Head of caudate nucleus (tissue), 42 donors: ENCODE measurements around the gene PLIN5.

Experiments used
- DNase-seq, 42 donors: peaks; one replicate each; pipeline versions ENCODE4 v3.0.0 to v3.0.0-alpha.2; 2020 to 2021; ENCODE audit warnings: mixed read lengths in 7 of 42
- intact Hi-C: fragments of 100-400 bp; cut with DNase I; formaldehyde crosslinking; loops from one replicate; pipeline ENCODE4 v1.15.0; 2022

Gene PLIN5, protein sequence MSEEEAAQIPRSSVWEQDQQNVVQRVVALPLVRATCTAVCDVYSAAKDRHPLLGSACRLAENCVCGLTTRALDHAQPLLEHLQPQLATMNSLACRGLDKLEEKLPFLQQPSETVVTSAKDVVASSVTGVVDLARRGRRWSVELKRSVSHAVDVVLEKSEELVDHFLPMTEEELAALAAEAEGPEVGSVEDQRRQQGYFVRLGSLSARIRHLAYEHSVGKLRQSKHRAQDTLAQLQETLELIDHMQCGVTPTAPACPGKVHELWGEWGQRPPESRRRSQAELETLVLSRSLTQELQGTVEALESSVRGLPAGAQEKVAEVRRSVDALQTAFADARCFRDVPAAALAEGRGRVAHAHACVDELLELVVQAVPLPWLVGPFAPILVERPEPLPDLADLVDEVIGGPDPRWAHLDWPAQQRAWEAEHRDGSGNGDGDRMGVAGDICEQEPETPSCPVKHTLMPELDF

GRCh38 chr19:4534836-4535658, at the start of gene PLIN5:
PLIN5 (minus strand) TSS chr19:4535224; CDS start chr19:4534074, 1,150 bp downstream.
- peak; percentile 44 to 84 (median 71) for DNase-seq
- intact Hi-C loops: no loop called here

DNA sequence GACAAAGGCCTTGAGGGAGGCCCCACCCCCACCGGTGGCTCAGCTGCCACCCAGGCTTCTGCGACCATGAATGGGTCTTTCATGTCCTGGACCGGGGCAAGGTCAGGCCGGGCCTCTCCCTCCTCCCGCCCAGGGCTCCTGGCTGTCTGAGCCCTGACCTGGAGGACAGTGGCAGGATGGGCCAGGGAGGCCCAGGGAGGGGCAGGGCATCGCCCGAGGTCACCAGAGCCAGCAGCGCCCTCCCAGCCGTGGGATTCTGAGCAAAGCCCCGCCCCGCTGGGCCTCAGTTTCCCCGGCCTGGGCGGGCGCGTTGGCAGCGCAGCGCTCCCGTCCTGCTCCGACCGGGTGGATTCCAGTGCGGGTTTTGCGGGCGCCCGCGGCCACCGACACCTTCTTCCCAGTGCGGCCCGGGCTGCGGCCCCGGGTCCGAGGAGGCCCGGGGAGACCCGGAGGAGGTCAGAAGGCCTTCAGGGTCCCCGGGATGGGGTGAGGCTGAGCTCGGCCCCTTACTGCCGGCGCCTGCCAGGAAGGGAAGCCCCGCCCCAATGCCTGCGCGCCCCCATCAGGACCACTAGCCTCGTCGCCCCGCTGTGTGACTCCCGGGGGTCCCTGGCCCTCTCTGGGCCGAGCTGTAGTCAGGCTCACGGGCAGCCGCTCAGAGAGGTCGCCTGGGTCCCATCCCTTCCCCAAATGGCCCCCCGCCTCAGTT, 49.1 kb upstream of the PLIN5 start:
- peak in 38 of 42 donors; percentile 14 to 78 (median 60) for DNase-seq
- intact Hi-C loops: no loop called here

DNA sequence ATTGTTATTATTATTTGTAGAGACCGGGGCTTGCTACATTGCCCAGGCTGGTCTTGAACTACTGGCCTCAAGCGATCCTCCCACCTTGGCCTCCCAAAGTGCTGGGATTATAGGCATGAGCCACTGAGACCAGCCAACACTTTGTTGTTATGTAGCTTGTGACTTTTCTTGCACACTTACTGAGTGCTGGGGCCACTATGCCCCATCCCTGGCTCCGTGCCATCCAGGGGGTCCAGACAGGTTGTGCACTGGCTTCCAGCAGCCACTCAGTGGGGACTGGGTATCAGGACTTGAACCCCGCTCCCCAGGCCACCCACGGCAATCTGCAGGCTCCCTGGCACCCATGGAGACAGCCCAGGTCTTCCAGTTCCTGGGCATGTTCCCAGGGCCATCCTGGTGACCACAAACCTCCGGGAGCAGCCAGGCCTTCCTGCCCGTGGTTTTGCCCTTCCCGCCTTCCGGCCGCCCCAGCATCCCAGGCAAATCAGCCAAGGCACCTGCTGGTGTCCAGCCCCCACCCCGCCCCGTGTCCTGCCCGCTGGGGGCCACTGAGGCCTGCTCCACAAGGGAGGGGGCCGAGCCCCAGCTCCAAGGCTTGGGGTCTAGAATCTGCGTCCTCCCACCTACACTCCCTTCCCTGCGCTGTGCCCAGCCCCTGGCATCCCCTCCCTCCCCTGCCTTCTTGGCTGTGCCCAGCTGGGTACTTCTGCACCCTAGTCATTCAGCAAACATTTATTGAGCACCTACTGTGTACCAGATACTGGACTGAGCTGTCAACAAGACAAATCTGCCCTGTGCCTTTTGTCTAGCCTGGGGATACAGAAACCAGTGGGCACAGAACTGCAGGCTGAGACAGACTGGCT, 48.2 kb upstream of the PLIN5 start:
- no peak for DNase-seq
- intact Hi-C loops: no loop called here

DNA sequence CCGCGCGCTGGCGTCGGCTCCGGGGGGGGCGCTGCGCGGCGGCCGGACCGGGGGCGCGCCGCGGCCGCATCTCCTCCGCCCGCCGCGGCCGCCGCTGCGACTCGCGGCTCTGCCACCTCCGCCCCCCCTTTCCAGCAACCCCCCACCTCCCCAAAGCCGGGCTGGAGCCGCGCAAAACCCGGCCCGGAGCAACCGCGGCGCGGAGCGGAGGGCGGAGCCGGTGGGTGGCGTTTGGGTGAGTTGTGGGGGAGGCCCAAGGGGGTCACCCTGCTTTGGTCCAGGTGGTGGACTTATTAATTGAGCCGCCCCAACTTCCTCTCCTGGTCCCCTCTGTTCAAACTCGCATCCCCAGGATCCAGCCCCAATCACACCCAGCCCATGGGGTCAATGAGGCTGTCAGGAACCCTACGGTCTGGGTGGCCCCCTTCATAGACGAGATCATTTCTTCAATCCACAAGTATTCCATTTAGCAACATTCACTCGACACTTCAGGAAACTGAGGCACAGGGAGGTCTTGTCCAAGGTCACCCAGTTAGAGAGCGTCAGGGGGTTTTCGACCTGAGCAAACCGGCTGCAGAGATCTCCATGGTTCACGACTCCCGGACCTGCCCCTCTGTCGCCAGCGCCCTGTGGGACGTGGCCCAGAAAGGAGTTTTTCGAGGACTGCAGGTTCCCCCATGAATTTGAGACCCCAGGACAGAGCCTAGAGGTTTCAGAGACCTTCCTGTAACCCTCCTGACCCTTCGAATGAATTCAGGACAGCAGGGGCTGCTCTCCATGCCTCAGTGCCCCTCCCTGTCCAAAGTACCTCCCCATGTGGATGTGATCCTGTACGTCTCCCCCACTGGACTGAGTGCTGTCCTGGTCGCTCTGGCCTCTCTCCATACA, 46.9 kb upstream of the PLIN5 start:
- peak in 34 of 42 donors; percentile 20 to 75 (median 55) for DNase-seq
- intact Hi-C loops: no loop called here

GRCh38 chr19:4580961-4581665, 46.1 kb upstream of the PLIN5 start:
- DNase-seq: peak in 3 of 42 donors; percentile 24 to 34 (median 30)
- intact Hi-C loops: no loop called here

GRCh38 chr19:4580021-4580901, 45.2 kb upstream of the PLIN5 start:
- intact Hi-C loops: no loop called here
- DNase-seq: peak in 34 of 42 donors; percentile 14 to 83 (median 51)

DNA sequence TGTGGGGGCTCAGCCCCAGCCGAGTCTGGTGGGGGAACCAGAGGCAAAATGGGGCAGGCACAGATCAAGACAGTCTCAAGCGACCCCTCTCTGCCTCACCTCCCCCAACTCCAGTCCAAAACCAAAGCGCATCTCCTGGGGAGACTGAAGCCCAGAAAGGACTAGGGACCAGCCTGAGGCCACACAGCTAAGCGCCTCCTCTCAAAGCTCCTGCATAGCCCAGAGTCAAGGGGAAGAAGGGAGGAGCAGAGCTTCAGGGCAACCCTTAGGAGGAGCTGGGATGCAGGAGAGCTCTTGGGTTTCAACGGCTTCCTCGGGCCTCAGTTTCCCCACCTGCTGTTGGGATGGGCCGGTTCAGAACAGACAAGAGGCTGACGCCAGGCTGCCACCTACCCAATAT, 44.4 kb upstream of the PLIN5 start:
- intact Hi-C loops: loop anchor here (5.0 kb wide), 1 partner anchor 58 kb away; the partner anchor contains the start of gene TNFAIP8L1
- DNase-seq: no peak

- no peak for DNase-seq
- intact Hi-C loops: loop anchor here (5.0 kb wide), 1 partner anchor 59 kb away; the partner anchor contains the start of gene TNFAIP8L1
Observed at GRCh38 chr19:4578552-4579248, 43.7 kb upstream of the PLIN5 start.

DNA sequence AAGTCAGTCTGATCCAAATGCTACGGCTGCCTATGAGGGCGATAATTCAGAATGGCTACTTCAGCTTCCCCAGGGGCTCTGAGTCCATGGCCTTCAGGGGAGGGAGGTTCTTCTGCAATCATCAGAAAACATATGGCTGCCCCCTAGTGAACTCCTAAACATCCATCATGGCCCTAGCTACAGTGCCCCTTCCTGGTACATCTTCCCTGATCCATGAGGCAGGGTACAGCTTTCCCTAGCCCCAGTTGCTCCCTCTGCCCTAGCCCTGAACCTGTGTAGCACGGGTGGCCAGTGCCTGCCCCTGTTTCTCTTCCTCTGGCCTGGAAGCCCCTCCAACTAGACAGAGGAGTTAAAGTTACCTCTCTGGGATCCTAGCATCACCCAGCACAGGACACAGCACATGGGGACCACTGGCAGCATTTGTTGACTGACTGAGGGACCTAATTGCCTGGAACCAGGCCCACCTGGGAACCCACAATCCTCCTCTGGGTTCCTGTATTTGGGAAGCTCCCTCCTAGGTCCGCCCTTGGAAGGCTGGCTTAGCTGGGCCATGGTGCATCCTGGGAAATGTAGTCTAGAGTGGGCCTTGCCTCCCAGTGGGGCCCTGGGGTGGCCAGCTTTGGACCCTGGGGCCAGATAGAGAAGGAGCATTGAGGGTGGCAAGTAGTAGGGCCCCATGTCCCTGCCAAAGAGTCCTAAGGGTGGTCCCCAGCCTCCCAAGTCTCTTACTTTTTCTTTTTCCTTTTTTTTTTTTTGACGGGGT, 42.2 kb upstream of the PLIN5 start:
- intact Hi-C loops: loop anchor here (5.0 kb wide), 1 partner anchor 60 kb away; the partner anchor contains the start of gene TNFAIP8L1
- no peak for DNase-seq

DNA sequence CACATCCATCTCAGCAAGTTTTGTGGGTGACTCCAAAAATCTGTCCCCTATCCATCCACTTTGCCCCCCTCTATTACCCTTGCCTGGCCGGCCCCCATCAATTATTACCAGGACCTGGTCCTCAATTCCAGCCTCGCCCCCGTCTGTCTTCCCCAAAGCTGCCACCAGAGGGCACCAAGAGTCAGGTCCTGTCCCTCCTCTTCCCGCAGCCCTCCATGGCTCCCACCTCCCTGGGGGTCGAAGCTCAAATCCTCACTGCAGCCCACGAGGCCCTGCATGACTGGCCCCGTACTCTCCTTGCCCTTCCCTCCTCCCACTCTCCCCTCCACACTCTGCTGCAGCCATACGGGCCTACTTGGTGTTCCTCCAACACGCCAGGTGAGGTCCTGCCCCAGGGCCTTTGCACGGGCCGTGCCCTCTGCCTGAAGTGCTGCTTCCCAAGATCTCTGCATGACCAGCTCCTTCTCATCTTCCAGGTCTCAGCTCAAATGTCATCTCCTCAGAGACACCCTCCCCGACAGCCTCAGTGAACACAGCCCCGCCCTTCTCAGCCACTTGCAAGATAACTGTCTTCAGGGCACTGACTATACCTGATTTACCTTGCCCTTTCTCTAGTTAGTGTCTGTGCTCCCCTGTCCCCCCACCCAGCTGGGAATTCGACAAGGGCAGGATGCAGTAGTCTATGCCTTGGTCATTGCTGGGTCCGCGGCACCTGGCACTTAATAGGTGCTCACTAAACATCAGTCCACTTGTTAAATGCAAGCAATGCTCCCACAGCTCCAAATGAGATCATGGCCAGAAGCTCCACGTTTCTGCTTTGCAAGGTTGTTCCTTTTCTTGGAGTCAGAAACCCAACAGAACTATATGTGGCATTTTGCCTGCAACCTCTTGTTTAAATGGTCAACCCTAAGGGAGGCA, 41.3 kb upstream of the PLIN5 start:
- intact Hi-C loops: loop anchor here (5.0 kb wide), 1 partner anchor 61 kb away; the partner anchor contains the start of gene TNFAIP8L1
- peak in 39 of 42 donors; percentile 34 to 83 (median 65) for DNase-seq

DNA sequence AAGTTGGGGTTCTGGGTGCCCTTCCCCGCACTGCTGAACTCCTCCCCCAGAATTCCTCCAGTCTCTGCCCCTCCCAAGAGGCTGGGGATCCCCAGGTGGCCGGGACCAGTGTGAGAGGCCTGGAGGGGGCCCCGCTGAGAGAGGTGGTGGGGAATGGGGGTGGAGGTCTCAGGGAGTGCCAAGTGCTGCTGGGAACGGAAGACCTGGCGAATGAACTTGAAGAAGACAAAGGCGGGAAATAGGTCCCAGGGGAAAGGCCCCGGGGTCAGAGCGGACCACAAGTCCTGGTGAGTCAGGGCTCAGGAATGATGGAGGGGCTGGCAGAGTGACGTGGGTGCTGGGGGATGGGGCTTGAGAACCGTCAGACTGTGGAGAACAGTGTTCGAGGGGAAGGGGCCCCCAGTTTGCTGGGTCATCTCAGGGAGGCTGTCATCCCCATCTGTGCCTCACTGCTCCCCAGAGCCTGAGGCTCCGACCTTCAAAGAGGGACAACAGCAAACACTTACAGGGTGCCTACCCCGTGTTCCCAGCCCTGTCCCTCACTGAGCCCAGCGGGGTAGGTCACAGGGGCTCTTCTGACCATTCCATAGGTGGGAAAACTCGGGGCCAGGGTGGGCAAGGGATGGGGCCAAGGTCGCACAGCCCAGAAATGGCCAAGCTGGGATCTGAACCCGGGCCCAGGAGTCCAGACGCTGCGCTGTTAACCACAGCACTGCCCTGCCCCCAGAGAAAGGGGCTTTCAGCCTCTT, 40.4 kb upstream of the PLIN5 start:
- no peak for DNase-seq
- intact Hi-C loops: loop anchor here (5.0 kb wide), 1 partner anchor 62 kb away; the partner anchor contains the start of gene TNFAIP8L1

DNA sequence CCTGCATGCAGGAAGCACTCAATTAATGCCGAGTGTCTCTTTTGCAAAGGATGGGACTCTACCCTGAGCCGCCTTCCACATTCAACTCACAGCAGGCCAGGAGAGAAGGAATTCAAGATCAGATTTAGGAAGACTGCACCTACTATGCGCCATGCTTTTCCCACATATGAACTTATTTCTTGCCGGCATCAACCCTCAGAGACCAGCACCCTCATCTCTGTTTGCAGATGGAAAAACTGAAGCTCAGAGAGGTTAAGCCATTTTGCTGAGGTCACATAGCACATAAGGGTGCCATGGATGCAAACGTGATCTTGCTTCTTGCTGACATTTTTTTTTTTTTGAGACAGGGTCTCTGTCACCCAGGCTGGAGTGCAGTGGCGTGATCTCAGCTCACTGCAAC, 38.7 kb upstream of the PLIN5 start:
- intact Hi-C loops: no loop called here
- no peak for DNase-seq
